ENCODE measurements around the gene UBAP1.
"Not testable (repeated sequence)": the region's sequence is repeated elsewhere in the genome, so short reads cannot be mapped to it uniquely, and the experiment has no call there.

Gene UBAP1

DNA sequence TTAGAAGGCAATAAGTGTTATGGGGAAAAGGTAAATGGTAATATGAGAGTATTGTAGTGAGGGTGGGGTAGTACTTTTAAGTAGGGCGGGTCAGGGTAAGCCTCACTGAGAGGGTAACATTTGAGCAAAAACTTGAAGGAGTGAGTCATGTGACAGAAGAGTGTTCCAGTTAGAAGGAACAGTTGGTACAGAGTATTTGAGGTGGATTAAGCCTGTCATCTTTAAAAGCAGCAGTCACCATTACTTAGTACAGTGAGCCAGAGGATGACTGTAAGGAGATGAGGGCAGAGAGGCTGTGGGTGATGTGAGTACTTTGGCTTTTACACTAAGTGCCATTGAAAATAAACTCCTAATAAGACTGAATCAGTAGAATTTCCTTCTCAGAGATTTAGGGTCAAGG lies 54.8 kb downstream of the UBAP1 start:
- no peak overlapping the region for H3K27ac ChIP-seq
- TF ChIP-seq, protein P1, sequence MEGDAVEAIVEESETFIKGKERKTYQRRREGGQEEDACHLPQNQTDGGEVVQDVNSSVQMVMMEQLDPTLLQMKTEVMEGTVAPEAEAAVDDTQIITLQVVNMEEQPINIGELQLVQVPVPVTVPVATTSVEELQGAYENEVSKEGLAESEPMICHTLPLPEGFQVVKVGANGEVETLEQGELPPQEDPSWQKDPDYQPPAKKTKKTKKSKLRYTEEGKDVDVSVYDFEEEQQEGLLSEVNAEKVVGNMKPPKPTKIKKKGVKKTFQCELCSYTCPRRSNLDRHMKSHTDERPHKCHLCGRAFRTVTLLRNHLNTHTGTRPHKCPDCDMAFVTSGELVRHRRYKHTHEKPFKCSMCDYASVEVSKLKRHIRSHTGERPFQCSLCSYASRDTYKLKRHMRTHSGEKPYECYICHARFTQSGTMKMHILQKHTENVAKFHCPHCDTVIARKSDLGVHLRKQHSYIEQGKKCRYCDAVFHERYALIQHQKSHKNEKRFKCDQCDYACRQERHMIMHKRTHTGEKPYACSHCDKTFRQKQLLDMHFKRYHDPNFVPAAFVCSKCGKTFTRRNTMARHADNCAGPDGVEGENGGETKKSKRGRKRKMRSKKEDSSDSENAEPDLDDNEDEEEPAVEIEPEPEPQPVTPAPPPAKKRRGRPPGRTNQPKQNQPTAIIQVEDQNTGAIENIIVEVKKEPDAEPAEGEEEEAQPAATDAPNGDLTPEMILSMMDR (conservative IDR thresholded peaks at IDR 0.05): no peak

DNA sequence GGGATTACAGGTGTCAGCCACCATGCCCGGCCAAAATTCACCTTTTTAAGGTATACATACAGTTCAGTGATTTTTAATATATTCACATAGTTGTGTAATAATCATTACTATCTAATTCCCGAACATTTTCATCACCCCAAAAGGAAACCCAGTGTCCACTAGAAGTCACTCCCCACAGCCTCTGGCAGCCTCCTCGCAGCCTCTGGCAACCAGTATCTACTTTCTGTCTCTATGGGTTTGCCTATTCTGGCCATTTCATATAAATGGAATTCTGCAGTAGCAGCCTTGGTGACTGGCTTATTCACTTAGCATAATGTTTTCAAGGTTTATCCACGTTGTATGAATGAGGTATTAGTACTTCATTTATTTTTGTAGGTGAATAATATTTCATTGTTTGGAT lies 59.0 kb downstream of the UBAP1 start:
- H3K27ac ChIP-seq: no peak overlapping the region
- TF ChIP-seq, protein P1 (conservative IDR thresholded peaks at IDR 0.05): no peak

DNA sequence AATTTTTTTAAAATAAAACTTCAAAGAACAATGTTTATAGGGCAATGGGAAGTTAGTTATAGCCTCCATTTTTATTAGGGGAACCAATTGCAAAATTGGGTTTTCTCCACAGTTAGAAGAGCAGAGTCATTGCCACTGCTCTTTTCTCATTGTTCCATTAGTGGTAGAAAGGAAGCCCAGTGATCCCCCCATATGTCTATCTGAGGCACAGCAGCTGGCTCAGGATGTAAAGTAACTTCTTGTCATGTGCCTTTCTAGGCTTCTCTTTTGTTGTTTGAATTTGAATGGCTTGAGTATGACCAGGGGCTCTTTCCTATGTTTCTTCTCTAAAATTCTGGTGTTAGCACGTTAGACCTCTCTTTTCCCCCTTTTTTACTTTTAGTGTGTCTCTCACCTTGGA lies 61.2 kb downstream of the UBAP1 start:
- no peak overlapping the region for H3K27ac ChIP-seq
- TF ChIP-seq, protein P1 (conservative IDR thresholded peaks at IDR 0.05): no peak

DNA sequence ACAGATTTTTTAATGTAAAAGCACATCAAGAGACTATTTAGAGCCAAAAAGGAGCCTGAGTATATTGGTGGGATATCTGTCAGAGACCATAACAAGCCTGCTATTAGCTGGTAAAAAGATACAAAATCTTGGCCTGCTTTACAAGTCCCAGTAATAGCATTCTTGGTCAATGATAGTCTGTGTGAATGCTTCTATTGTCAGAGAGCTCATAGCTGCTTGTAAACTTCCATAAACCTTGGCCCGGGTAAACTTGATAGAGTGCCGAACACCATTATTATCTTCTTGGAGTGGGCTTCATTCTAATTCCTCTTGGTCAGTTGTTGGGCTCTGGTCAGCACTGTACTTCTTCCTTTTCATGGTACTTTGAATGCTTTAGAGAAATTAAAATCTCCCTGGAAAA lies 64.0 kb downstream of the UBAP1 start:
- TF ChIP-seq, protein P1 (conservative IDR thresholded peaks at IDR 0.05): no peak
- no peak overlapping the region; the same call in 1 of the 2 replicates for H3K27ac ChIP-seq

DNA sequence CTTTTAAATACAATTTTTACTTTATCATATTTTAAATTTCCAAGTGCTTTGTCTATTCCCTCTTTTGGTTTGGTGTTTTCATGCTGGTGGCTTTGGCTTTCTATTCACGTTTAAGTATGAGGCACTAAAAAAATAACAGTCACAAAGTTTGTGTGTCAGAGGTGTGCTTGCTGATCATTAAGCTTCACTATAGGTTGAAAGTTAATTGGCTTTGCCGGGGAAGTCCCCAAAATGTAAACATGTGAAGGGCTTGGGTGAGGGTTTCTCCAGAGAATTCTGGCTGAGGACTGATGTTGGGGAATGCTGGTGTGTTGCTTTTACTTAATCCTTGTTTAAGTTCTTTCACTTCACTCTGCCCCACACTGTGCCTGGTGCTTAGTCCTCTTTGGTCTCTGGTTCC lies 66.4 kb downstream of the UBAP1 start:
- not testable (repeated sequence) for H3K27ac ChIP-seq

DNA sequence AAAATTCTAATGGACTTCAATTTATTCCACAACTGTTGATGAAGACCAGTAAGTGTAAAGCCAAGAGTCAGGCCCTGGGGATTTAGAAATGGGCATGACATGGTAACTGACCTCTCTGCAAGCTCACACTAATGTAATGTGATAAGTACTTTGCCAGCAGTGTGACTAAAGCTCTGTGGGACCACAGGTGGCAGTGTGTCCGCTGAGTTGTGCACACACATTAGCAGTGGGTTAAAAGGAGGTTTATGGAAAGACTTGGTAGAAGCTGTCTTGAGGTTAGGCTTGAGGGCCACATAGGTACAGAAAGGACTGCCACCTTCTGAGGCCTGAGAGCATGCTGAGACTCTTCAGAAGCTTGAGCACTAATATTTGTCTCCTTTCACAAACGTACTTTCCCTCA lies 67.6 kb downstream of the UBAP1 start:
- TF ChIP-seq, protein P1 (conservative IDR thresholded peaks at IDR 0.05): no peak
- H3K27ac ChIP-seq: no peak overlapping the region

DNA sequence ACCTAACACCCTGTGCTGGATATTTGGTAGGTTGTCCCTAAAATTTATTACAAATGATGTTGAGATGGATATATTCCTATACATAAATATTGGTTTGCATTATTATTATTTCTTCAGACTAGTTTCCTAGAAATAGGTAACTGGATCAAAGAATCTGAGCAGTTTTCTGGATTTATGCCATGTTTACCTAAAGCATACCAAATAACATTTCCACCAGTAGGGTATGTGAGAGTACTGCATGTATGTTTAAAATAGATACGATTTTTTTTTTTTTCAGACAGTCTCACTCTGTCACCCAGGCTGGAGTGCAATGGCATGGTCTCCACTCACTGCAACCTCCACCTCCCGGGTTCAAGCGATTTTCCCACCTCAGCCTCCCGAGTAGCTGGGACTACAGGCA lies 68.9 kb downstream of the UBAP1 start:
- H3K27ac ChIP-seq: not testable (repeated sequence)

DNA sequence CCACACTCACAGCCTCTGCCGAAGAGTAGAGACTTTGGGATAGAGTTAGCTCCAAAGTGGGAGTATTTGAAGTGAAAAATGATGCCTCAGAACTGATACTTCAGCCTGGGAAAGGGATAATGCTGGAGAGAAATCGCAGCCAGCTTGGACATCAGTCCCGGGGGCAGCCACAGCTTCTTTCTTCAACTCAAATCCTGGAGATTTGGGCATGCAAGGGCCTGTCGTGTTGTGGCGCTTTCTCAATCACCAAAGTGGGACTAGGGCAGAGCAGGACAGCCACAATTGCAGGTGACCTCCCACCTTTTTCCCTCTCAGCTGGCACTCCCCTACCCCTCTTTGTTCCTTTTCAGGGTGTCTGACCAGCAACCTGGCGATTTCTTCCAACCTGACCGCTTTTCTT lies 70.4 kb downstream of the UBAP1 start:
- peak overlapping the region; percentile 29; the same call in 1 of the 2 replicates for H3K27ac ChIP-seq
- TF ChIP-seq, protein P1 (conservative IDR thresholded peaks at IDR 0.05): no peak

More for the DNA sequence above, 68.9 kb downstream of the UBAP1 start:
- TF ChIP-seq, protein P1 (conservative IDR thresholded peaks at IDR 0.05): peak; percentile 29

Measured in VCaP (cell line).